GM21515 (cell line): Measurements from ENCODE around the gene S100A8.
"Not testable (repeated sequence)": the region's sequence is repeated elsewhere in the genome, so short reads cannot be mapped to it uniquely, and the experiment has no call there.

Experiments
- ATAC-seq: cut with Tn5 transposase; IDR thresholded peaks from one replicate; pipeline ENCODE4 v1.9.1; 2021; ENCODE audit not compliant: unreplicated experiment

S100A8 gene

GRCh38 chr1:153417136-153417888, 26.4 kb upstream of the S100A8 start:
- ATAC-seq = no peak

- no peak for ATAC-seq
Measured at GRCh38 chr1:153415850-153416570, 25.1 kb upstream of the S100A8 start, which contains the start of gene S100A7A. S100A7A (plus strand) TSS chr1:153416520; CDS start chr1:153418083, 1,563 bp downstream.

GRCh38 chr1:153413961-153414360, 23.1 kb upstream of the S100A8 start:
- not testable (repeated sequence) for ATAC-seq

- ATAC-seq = not testable (repeated sequence)
Measured at GRCh38 chr1:153407274-153407673, 16.4 kb upstream of the S100A8 start.

DNA sequence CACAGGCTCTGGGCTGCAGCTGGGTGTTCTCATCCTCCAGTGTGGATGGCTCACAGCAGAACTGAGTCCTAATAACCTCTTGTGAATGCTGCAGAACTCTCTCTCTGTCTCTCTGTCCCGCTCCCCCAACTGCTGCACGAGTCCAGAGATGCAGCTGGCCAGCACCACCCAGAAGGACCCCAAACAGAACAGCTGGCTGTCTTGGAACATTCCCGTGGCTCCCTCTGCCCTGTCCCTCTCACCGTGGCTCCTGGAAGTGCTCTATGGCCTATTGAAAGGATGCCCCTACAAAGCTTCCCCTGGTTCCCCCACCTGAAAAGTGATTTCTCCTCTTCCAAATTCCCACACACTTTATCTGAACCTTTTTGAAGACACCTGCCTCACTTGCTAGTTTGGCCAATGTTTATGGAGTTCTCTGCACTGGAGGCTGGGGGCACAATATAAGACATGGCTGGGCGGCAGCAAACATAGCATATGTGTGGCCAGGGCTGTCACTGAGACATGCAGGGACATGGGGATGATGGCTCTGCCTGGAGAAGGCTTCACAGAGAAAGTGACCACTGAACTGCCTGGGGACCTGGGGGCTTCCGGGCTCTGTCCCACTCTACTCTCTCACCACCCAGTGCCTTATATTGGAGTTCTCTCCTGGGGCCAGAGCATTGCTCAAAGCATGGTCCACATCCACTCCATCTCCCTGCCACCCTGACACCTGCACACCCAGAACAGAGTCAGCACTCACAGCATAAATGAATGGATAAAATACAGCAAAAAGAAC, 15.1 kb upstream of the S100A8 start:
- ATAC-seq = not testable (repeated sequence)

DNA sequence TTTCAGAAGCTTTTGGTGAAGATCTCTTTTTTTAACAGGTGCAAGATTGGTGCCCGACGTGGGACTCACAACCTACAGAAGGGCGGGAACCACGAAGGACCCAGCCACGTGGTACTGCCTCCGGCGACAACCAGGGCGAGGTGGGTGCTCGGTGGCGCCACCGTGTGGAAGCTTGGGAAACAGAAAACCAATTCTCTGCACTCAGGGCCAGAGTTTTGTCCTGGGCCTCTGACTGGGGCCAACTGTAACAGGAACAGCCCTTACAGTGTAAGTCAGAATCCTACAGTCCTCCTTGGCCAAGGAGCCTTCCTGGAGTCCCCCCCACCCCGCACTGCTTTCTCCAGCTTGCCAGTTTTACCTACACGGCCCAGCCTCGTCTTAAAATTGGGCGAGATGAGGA, 13.9 kb upstream of the S100A8 start:
- ATAC-seq = no peak

- no peak for ATAC-seq
Measured at GRCh38 chr1:153404086-153404635, 13.3 kb upstream of the S100A8 start.

- ATAC-seq = no peak
Measured at GRCh38 chr1:153403421-153404085, 12.7 kb upstream of the S100A8 start.

DNA sequence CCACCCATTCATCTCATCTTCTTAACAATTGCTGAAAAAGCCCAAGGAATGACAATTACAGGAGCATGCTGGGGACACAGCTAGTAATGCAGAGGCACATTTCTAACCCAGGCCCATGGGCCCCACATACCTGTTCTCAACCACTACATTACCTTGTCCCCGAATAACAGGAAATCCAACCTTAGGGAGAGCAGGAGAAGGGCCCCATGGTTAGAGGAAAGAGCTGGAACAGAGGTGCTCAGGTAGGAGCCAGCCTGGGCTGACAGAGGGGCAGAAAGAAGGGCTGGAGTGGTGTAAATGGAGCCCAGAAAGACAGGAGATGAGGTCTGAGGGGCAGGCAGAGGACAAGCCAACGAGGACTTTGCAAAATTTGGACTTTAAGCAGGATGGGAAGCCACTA, 11.4 kb upstream of the S100A8 start:
- no peak for ATAC-seq

DNA sequence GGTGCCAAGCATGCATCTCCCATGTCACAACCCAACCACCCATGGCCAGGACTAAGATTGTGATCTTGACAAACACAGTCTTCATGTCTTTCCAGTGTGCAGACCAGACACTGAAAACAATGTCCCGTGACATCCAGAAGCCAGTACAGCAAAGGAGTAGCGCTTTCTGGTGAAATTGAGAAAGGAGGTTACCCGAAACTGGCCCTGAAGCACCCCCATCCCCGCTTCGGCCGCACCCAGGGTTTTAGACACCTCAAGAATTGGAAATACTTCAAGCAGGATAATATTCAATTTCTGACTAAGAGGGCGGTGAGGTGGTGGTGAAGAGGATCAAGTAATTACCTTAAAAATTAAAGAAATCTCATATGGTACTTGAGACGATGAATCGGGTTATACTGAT, 10.6 kb upstream of the S100A8 start:
- ATAC-seq = no peak

- ATAC-seq = no peak
Measured at GRCh38 chr1:153400244-153400643, 9.4 kb upstream of the S100A8 start.

DNA sequence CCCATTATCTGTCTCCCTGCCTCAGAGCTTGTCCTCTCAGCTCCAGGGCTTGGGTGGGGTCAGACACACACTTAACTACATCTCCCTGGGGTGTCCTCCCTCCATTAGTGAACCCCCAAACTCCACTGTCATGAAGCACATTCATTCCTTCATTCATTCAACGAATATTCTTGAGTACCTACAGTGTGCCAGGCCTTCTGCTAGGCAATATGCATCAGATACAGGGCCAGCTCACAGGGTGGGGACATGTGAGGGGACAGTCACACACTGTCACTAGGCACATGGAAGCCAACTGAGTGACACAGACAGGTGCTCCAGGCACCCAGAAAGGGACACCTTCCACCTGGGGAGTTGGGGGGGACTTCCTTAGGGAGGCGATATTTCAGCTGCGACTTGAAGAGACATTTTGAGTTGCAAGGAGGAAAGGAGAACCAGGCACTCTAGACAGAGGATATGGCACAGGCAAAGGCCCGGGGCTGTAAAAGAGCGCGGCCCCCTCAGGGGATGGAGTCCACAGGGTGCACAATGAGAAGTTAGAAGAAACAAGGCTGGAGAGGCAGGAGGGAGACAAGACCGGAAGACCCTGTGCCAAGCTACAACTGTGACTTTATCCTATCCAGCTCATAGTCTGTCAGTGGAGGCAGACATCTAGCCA, 8.7 kb upstream of the S100A8 start:
- no peak for ATAC-seq

GRCh38 chr1:153397924-153398651, 7.2 kb upstream of the S100A8 start:
- ATAC-seq = no peak

- ATAC-seq = no peak
Measured at GRCh38 chr1:153397051-153397923, 6.4 kb upstream of the S100A8 start.

- no peak for ATAC-seq
Measured at GRCh38 chr1:153396461-153396860, 5.6 kb upstream of the S100A8 start.

GRCh38 chr1:153395776-153396175, 4.9 kb upstream of the S100A8 start:
- ATAC-seq = no peak

DNA sequence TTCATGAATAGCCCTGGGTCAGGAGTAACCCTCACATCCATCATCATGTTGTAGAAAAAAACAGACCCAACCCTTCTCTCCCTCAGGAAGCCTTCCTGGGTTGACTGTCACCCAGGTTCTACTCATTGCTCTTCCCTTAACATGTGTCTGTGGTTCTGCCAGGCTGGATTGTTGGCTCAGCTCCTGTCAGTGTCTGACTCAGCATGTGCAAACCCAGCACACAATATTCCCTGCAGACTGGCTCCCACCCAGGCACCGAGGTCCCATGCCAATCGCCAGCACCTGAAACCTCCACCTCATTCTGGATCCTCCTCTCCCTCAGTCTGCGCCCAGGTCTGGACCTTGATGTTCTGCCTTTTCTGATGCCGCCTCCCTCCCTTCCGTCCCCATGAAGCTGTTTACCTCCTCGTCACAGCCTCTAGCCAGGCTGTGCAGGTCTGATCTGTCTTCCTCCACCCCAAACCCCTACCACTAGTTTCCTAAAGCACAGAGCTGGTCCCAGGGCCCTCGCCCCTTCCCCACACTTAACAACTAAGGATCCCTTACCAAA, 4.3 kb upstream of the S100A8 start:
- ATAC-seq = no peak

- ATAC-seq = no peak
Measured at GRCh38 chr1:153394391-153394790, 3.5 kb upstream of the S100A8 start.
